Mammary epithelial cell (primary cell): ENCODE measurements around the gene UGT3A1.

ENCODE experiments used
- CTCF ChIP-seq, 2 donors: IDR thresholded peaks in 1 of 2; conservative IDR thresholded peaks in 1 of 2; 2 replicates each; pipeline ENCODE4 v1.5.1; 2011 to 2012; ENCODE audit warnings: inconsistent platforms in 2 of 2, low read length in 2 of 2, mild to moderate bottlenecking in 2 of 2, control low read depth in 1 of 2, low read depth in 1 of 2; ENCODE audit not compliant: insufficient read depth in 1 of 2; ENCODE audit errors: extremely low read depth in 1 of 2
- EZH2 ChIP-seq: IDR thresholded peaks from 2 replicates; pipeline ENCODE4 v1.6.1; 2012; ENCODE audit warnings: low read length, inconsistent platforms, borderline replicate concordance

GRCh38 chr5:35947085-35947484 is 44.1 kb downstream of the UGT3A1 start:
- TF ChIP-seq CTCF (conservative IDR thresholded peaks at IDR 0.05 in 1 of 2, IDR thresholded peaks at IDR 0.05 in 1 of 2; ENCODE audit: extremely low read depth in 1 of 2, insufficient read depth in 1 of 2, low read depth in 1 of 2, low read length in 2 of 2): no peak
- no peak for TF ChIP-seq EZH2
